ENCODE results near the gene C1orf210.

C1orf210 gene

DNA sequence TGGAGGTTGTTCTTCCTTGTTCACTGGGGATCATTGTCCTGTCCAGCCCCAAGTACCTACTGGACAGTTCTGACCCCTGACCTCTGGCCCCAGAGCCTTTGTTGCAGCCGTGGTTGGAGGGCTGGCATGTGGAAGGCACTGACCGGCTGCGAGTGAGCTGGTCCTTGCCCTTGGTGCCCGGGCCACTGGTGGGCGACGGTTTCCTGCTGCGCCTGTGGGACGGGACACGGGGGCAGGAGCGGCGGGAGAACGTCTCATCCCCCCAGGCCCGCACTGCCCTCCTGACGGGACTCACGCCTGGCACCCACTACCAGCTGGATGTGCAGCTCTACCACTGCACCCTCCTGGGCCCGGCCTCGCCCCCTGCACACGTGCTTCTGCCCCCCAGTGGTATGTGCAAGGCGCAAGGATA lies 26.8 kb upstream of the C1orf210 start:
- DNase-seq (ENCODE audit: low spot score) = no peak

DNA sequence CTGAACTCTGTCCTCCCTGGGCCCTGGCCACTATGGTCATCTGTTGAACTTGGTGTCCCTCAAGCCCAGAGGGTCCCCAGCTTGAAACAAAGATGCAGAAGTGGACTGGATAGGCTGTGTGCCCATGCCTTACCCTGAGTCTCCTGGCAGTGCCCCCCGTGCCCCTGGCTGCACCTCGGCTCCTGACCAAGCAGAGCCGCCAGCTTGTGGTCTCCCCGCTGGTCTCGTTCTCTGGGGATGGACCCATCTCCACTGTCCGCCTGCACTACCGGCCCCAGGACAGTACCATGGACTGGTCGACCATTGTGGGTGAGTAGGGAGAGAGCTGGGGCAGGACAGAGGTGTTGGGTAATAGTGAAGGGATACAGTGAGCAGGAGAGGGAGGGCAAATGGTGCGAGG lies 26.1 kb upstream of the C1orf210 start:
- DNase-seq (ENCODE audit: low spot score) = no peak

GRCh38 chr1:43309405-43310025 lies 24.1 kb upstream of the C1orf210 start:
- DNase-seq (ENCODE audit: low spot score) = no peak

- DNase-seq (ENCODE audit: low spot score) = no peak
Measured at GRCh38 chr1:43308635-43309404, 23.4 kb upstream of the C1orf210 start.

DNA sequence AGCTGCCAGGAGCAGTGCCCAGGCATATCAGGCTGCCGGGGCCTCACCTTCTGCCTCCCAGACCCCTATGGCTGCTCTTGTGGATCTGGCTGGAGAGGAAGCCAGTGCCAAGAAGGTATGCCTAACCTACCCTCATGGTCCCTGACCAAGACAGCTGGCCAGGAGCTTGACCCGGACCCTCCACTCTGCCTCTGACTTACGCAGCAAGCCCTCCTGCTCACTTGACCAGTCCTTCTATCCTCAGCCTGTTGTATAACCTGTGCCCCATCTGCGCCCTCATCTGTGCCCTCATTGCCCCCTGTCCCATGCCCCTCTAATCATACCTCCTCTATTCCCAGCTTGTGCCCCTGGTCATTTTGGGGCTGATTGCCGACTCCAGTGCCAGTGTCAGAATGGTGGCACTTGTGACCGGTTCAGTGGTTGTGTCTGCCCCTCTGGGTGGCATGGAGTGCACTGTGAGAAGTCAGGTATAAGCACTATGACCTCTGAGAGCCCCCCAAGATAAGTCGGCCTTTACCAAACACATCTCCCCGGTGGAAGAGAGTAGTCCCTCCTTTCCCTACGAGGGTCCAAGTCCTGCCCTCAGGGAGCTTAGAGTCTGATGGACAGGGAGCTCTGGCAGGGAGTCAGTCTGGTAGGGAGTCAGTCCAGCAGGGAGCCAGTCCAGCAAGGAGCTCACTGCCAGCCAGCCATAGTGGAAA lies 22.2 kb upstream of the C1orf210 start:
- no peak for DNase-seq (ENCODE audit: low spot score)

- no peak for DNase-seq (ENCODE audit: low spot score)
Measured at GRCh38 chr1:43306688-43307457, 21.5 kb upstream of the C1orf210 start.

- no peak for DNase-seq (ENCODE audit: low spot score)
Measured at GRCh38 chr1:43305926-43306687, 20.7 kb upstream of the C1orf210 start.

- DNase-seq (ENCODE audit: low spot score) = no peak
Measured at GRCh38 chr1:43305461-43305860, 20.1 kb upstream of the C1orf210 start.

DNA sequence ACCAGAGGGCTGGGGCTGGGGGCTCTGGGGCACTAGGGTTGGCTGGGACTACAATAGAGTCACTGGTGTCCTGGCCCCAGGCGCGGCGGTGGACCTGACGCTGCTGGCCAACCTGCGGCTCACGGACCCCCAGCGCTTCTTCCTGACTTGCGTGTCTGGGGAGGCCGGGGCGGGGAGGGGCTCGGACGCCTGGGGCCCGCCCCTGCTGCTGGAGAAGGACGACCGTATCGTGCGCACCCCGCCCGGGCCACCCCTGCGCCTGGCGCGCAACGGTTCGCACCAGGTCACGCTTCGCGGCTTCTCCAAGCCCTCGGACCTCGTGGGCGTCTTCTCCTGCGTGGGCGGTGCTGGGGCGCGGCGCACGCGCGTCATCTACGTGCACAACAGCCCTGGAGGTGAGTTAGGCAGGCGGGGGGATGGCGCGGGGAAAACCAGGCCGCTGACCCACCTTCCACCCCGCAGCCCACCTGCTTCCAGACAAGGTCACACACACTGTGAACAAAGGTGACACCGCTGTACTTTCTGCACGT lies 19.5 kb upstream of the C1orf210 start:
- DNase-seq (ENCODE audit: low spot score) = no peak

DNA sequence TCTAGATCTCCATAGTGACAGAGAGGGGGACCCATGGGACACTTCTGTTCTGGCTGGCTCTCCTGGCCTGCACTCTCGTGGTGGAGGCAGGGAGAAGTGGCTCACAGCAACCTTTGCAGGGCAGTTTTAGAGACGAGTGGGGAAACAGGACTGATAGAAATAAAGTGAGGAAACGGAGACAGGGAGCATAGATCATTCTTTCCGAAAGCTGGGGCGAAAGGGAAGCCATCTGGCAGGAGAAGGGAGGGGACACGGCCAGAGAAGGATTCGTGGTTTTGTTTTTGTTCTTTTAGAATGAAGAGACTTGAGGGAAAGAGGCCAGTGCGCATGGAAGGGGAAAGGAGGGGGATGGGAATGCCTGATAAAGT lies 18.9 kb upstream of the C1orf210 start:
- no peak for DNase-seq (ENCODE audit: low spot score)

- no peak for DNase-seq (ENCODE audit: low spot score)
Measured at GRCh38 chr1:43303471-43304313, 18.3 kb upstream of the C1orf210 start.

DNA sequence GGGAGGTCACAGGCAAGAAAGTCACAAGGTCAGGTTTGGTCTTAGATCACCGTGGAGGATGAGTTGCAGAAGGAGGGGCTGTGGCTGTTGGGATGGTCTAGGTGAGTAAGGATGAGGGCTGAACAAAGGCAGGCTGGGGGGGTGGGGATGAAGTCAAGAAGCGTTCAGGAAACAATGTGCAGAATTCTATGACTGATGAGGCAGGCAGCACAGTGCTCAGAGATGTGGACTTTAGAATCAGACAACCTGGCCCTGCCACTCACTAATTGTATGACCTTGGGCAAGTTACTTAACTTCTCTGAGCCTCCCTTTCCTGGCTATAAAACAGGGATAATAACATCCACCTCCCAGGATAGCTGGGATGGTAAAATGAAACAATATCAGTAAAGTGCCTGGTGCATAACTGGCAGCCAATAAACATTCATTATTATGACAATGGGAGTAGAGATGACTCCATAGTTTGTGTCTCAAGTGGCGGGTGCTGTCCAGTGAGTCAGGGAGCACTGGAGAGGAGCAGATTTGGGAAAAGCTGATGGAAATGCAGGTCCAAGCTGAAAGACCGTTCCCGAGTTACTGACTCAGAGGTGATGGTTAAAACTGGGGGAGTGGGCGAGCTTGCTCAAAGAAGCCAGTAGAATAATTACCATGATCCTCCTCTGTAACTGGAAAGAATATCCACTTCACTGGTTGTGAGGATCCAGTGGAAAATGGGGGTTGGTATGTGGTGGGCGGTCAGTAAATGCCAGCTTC lies 17.5 kb upstream of the C1orf210 start:
- no peak for DNase-seq (ENCODE audit: low spot score)

- no peak for DNase-seq (ENCODE audit: low spot score)
Measured at GRCh38 chr1:43302201-43302600, 16.8 kb upstream of the C1orf210 start.

DNA sequence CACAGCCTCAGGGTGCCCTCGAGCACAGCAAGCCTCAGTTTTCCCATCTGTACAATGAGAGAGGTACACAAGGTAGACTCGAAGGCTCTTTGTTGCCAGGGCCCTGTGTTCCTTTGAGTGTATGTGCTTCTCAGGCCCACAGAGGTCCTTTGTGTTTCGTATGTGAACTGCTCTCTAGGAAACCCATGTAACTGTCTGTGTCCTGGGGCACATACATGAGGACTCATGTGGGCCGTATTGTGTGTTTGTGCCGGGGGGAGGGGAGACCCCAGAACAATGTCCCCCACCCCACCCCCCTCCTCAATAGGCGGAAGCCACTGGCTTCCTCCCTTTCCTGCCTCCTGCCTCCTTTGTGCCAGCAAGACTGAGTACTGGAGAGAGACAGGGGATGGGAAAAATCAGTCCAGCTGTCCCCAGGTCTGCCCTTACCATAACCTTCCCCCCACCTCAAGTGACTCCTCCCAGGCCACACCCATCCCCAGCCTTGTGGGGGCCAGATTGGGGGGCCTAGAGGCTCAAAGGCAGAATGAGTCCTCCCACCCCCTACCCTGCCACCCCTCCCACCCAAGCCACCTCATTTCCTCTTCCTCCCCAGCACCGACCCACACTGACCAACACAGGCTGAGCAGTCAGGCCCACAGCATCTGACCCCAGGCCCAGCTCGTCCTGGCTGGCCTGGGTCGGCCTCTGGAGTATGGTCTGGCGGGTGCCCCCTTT lies 15.2 kb upstream of the C1orf210 start, which contains the start of gene TIE1:
Gene TIE1 (plus strand): TSS at position 605 of the 717 bp plus-strand sequence. CDS start 90 bp downstream, at position 695.
- no peak for DNase-seq (ENCODE audit: low spot score)

DNA sequence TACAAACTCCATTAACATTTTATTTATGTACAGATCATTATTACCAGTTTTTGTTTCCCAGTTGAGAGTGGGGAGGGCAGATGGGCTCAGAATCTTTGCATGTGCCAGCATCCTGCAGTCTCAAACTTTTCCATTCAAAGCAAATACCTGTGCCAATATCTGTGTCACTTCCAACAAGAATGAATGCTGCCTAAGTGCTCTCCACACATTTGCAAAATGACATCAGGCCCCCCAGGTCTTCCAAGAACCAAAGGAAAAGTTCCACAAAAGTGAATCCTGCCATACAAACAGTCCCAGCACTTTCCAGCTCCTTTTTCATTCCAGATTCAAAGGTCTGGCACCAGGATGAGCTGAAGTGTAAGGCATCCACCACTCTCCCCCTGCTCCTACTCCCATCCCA lies 13.7 kb upstream of the C1orf210 start:
- DNase-seq (ENCODE audit: low spot score) = no peak

DNA sequence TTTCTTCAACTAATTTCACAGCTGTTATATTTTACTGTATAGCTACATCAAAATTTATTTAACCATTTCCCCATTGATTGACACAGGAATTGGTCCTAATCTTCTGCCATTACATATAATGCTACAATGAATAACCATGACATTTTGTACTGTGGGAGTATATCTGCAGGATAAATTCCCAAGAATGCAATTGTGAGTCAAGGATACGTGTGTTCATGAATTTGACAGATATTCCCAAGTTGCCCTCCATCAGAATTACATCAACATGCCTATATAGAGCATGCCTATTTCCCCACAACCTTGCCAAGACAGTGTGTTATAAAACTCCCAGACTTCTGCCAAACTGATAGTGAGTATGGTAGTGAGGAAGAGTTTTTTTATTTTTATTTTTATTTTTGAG lies 12.7 kb upstream of the C1orf210 start:
- DNase-seq (ENCODE audit: low spot score) = no peak

GRCh38 chr1:43296207-43296606 lies 10.8 kb upstream of the C1orf210 start:
- DNase-seq (ENCODE audit: low spot score) = no peak

DNA sequence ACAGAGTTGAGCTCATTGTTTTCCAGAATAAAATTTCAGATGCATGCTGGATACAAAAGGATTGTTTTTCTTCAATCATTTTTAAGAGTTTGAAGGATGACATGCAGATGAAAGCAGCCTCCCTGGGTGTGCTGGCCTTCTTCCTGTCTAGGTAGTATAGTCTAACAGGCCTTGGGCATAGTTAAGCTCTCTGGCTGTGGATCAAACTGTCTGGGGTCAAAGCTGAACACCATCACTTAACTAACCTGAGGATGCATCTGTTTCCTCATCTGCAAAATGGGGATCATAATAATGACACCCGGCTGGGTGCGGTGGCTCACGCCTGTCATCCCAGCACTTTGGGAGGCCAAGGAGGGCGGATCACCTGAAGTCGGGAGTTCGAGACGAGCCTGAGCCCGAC lies 9.4 kb upstream of the C1orf210 start:
- DNase-seq (ENCODE audit: low spot score) = no peak
